Neural cell (in vitro differentiated cells): ENCODE data around the gene PCDHB10.
"Not testable (repeated sequence)": the region's sequence is repeated elsewhere in the genome, so short reads cannot be mapped to it uniquely, and the experiment has no call there.

Experiments
- CTCF ChIP-seq: fragments of 450-650 bp; IDR thresholded peaks from 2 replicates; pipeline ENCODE4 v1.5.1; 2014; ENCODE audit warnings: antibody characterized with exemption, mild to moderate bottlenecking, moderate library complexity; ENCODE audit not compliant: poor library complexity, severe bottlenecking
- EP300 ChIP-seq: fragments of 450-650 bp; conservative IDR thresholded peaks from 2 replicates; pipeline ENCODE4 v1.6.1; 2014; ENCODE audit warnings: antibody characterized with exemption, mild to moderate bottlenecking, moderate library complexity; ENCODE audit not compliant: poor library complexity, severe bottlenecking
- EZH2 ChIP-seq: fragments of 200-600, 300-800 bp; shearing (Covaris generic), sonication (generic); IDR thresholded peaks from 2 replicates; pipeline ENCODE4 v1.6.1; 2014; ENCODE audit warnings: antibody characterized with exemption, low read length, borderline replicate concordance, mild to moderate bottlenecking; ENCODE audit not compliant: insufficient read depth, poor library complexity, severe bottlenecking
- MXI1 ChIP-seq: fragments of 450-650 bp; conservative IDR thresholded peaks from 2 replicates; pipeline ENCODE4 v1.6.1; 2014; ENCODE audit warnings: antibody characterized with exemption, mild to moderate bottlenecking; ENCODE audit not compliant: poor library complexity, severe bottlenecking
- POLR2AphosphoS5 ChIP-seq: IDR thresholded peaks from 2 replicates; pipeline ENCODE4 v1.6.1; 2012
- RAD21 ChIP-seq: fragments of 450-650 bp; conservative IDR thresholded peaks from 2 replicates; pipeline ENCODE4 v1.6.1; 2014; ENCODE audit warnings: antibody characterized with exemption, mild to moderate bottlenecking, moderate library complexity
- REST ChIP-seq: IDR thresholded peaks from 2 replicates; pipeline ENCODE4 v1.6.1; 2012; ENCODE audit warnings: borderline replicate concordance
- SMC3 ChIP-seq: fragments of 450-650 bp; conservative IDR thresholded peaks from 2 replicates; pipeline ENCODE4 v1.6.1; 2014; ENCODE audit warnings: antibody characterized with exemption, mild to moderate bottlenecking, moderate library complexity; ENCODE audit not compliant: poor library complexity
- TAF1 ChIP-seq: IDR thresholded peaks from 2 replicates; pipeline ENCODE4 v1.6.1; 2012; ENCODE audit warnings: low read depth

GRCh38 chr5:141157901-141158300, 34.3 kb upstream of the PCDHB10 start:
- not testable (repeated sequence) for TF ChIP-seq CTCF, POLR2AphosphoS5, EZH2, EP300, TAF1, MXI1, RAD21, REST, SMC3
